ENCODE measurements around the gene CNTNAP2. TPM values are rescaled to one million over a fixed set of nuclear protein-coding genes. Genes with fewer than 3 reads are reported as not detected.
A peak's percentile ranks its signal among the peaks of the same experiment; 100 is the strongest.

Gene CNTNAP2
- total and polyA plus RNA-seq, 4 donors = 0.14 to 2.3 (median 1.1) TPM

DNA sequence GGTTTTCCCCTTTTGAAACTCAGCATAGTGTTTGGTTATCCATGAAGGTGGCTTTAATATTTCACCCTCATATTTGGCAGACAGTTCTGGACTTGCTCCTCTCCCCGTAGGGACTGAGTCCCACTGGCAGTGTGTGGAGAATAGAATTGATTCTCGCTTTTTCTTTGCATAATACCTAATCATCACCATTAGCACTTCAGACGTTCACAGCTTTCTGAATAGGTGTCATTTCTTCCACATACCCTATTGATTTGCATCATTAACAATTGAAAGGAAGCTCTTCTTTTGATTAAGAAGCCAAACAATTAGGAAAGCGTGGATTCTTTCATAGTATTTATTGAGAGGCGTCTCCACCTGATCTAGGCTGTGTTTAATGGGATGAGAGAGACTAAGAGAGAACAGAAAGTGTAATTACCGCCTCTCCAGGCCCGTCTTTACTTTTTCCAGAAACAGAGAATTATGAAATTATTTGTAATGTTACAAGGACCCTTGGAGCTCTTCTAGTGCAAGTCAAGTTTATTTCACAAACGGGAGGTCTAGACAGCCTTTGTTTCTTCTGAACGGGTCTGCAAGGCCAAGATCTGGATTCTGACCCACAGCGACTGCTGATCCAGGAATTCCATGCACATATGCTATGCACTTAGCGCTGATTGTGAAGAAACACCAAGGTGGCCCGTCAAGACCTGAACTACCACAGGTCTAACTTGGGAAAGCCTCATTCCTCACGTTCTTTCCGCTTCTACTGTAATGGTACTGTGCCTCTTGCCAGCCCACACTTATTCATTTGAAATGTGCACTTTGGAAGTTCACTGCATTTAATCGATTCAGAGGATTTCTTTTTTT is 2224.1 kb downstream of the CNTNAP2 start:
- no peak for DNase-seq (ENCODE audit: low spot score)
- 73% methylated on average over 15 of the region's 15 CpGs for WGBS
- Histone ChIP-seq H3K9me3 (ENCODE audit: control insufficient read depth in 4 of 4, low read length in 3 of 4) (no peaks in the 10 kb centered on the region), H3K27ac (ENCODE audit: low read depth in 1 of 2, low read length in 2 of 2) (no peak overlapping the region), H3K27me3 (ENCODE audit: control insufficient read depth in 4 of 4, insufficient read depth in 4 of 4, low read length in 3 of 4) (no peaks in the 10 kb centered on the region), H3K4me3 (ENCODE audit: low read depth in 1 of 3, low read length in 3 of 3) (peak overlapping the region in 1 of 3 donors; percentile 6), H3K9ac (ENCODE audit: low read depth in 1 of 2, low read length in 2 of 2) (no peak overlapping the region), H3K36me3 (ENCODE audit: control insufficient read depth in 4 of 4, insufficient read depth in 3 of 4, low read depth in 1 of 4, low read length in 3 of 4) (no peaks in the 10 kb centered on the region), H3K4me1 (ENCODE audit: control insufficient read depth in 4 of 4, insufficient read depth in 4 of 4, low read length in 3 of 4) (peaks cover 2 to 15% (median 12%) of the 10 kb centered on the region in 4 donors)
- no peak for TF ChIP-seq TAF1 (conservative IDR thresholded peaks at IDR 0.05)
- TF ChIP-seq, protein P1, sequence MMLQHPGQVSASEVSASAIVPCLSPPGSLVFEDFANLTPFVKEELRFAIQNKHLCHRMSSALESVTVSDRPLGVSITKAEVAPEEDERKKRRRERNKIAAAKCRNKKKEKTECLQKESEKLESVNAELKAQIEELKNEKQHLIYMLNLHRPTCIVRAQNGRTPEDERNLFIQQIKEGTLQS (IDR thresholded peaks at IDR 0.05) = no peak
- no peak for TF ChIP-seq NR2F2 (IDR thresholded peaks at IDR 0.05)
- no peak for TF ChIP-seq YY1 (IDR thresholded peaks at IDR 0.05)
- TF ChIP-seq, protein P2, sequence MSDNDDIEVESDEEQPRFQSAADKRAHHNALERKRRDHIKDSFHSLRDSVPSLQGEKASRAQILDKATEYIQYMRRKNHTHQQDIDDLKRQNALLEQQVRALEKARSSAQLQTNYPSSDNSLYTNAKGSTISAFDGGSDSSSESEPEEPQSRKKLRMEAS (IDR thresholded peaks at IDR 0.05) = no peak
- no peak for TF ChIP-seq HNF4G (IDR thresholded peaks at IDR 0.05)
- TF ChIP-seq, protein P3, sequence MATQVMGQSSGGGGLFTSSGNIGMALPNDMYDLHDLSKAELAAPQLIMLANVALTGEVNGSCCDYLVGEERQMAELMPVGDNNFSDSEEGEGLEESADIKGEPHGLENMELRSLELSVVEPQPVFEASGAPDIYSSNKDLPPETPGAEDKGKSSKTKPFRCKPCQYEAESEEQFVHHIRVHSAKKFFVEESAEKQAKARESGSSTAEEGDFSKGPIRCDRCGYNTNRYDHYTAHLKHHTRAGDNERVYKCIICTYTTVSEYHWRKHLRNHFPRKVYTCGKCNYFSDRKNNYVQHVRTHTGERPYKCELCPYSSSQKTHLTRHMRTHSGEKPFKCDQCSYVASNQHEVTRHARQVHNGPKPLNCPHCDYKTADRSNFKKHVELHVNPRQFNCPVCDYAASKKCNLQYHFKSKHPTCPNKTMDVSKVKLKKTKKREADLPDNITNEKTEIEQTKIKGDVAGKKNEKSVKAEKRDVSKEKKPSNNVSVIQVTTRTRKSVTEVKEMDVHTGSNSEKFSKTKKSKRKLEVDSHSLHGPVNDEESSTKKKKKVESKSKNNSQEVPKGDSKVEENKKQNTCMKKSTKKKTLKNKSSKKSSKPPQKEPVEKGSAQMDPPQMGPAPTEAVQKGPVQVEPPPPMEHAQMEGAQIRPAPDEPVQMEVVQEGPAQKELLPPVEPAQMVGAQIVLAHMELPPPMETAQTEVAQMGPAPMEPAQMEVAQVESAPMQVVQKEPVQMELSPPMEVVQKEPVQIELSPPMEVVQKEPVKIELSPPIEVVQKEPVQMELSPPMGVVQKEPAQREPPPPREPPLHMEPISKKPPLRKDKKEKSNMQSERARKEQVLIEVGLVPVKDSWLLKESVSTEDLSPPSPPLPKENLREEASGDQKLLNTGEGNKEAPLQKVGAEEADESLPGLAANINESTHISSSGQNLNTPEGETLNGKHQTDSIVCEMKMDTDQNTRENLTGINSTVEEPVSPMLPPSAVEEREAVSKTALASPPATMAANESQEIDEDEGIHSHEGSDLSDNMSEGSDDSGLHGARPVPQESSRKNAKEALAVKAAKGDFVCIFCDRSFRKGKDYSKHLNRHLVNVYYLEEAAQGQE (IDR thresholded peaks at IDR 0.05) = no peak
- TF ChIP-seq EGR1 (IDR thresholded peaks at IDR 0.05; ENCODE audit: low read depth in 2 of 2) = no peak
- TF ChIP-seq, protein P4, sequence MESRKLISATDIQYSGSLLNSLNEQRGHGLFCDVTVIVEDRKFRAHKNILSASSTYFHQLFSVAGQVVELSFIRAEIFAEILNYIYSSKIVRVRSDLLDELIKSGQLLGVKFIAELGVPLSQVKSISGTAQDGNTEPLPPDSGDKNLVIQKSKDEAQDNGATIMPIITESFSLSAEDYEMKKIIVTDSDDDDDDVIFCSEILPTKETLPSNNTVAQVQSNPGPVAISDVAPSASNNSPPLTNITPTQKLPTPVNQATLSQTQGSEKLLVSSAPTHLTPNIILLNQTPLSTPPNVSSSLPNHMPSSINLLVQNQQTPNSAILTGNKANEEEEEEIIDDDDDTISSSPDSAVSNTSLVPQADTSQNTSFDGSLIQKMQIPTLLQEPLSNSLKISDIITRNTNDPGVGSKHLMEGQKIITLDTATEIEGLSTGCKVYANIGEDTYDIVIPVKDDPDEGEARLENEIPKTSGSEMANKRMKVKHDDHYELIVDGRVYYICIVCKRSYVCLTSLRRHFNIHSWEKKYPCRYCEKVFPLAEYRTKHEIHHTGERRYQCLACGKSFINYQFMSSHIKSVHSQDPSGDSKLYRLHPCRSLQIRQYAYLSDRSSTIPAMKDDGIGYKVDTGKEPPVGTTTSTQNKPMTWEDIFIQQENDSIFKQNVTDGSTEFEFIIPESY (IDR thresholded peaks at IDR 0.05) = no peak

DNA sequence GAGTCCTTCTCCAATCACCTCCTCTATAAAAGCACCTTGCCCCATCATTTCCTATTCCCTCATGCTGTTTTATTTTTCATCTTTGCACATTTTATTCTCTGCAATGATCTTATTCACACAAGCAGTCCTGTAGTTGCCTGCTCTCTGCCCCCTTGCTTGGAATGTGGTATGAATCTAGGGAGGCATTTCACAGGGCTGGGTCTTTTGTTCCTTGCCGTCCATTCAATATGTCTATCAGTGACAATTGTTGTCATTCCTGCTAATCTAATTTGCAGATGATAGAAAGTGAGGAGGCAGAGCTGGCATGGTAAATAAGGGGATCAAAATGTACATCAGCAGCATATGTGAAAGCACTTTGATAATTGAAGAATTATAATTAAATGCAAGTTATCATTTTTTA is 2227.8 kb downstream of the CNTNAP2 start:
- Histone ChIP-seq H3K4me1 (ENCODE audit: control insufficient read depth in 4 of 4, insufficient read depth in 4 of 4, low read length in 3 of 4) (peaks cover 0 to 9% (median 9%) of the 10 kb centered on the region in 4 donors), H3K9ac (ENCODE audit: low read depth in 1 of 2, low read length in 2 of 2) (no peak overlapping the region), H3K27ac (ENCODE audit: low read depth in 1 of 2, low read length in 2 of 2) (no peak overlapping the region), H3K9me3 (ENCODE audit: control insufficient read depth in 4 of 4, low read length in 3 of 4) (no peaks in the 10 kb centered on the region), H3K36me3 (ENCODE audit: control insufficient read depth in 4 of 4, insufficient read depth in 3 of 4, low read depth in 1 of 4, low read length in 3 of 4) (no peaks in the 10 kb centered on the region), H3K4me3 (ENCODE audit: low read depth in 1 of 3, low read length in 3 of 3) (no peak overlapping the region), H3K27me3 (ENCODE audit: control insufficient read depth in 4 of 4, insufficient read depth in 4 of 4, low read length in 3 of 4) (no peaks in the 10 kb centered on the region)
- DNase-seq (ENCODE audit: low spot score) = no peak
- TF ChIP-seq SP1 (IDR thresholded peaks at IDR 0.05) = no peak
- TF ChIP-seq HNF4G (IDR thresholded peaks at IDR 0.05) = no peak
- TF ChIP-seq, protein P3 (IDR thresholded peaks at IDR 0.05) = no peak
- TF ChIP-seq EGR1 (IDR thresholded peaks at IDR 0.05; ENCODE audit: low read depth in 2 of 2) = no peak
- no peak for TF ChIP-seq NR2F2 (IDR thresholded peaks at IDR 0.05)
- no peak for TF ChIP-seq RXRA (IDR thresholded peaks at IDR 0.05)
- TF ChIP-seq, protein P5, sequence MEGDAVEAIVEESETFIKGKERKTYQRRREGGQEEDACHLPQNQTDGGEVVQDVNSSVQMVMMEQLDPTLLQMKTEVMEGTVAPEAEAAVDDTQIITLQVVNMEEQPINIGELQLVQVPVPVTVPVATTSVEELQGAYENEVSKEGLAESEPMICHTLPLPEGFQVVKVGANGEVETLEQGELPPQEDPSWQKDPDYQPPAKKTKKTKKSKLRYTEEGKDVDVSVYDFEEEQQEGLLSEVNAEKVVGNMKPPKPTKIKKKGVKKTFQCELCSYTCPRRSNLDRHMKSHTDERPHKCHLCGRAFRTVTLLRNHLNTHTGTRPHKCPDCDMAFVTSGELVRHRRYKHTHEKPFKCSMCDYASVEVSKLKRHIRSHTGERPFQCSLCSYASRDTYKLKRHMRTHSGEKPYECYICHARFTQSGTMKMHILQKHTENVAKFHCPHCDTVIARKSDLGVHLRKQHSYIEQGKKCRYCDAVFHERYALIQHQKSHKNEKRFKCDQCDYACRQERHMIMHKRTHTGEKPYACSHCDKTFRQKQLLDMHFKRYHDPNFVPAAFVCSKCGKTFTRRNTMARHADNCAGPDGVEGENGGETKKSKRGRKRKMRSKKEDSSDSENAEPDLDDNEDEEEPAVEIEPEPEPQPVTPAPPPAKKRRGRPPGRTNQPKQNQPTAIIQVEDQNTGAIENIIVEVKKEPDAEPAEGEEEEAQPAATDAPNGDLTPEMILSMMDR (IDR thresholded peaks at IDR 0.05; ENCODE audit: low read depth, low read length, missing input control) = no peak
- TF ChIP-seq RAD21 (IDR thresholded peaks at IDR 0.05) = no peak
- TF ChIP-seq FOXA1 (IDR thresholded peaks at IDR 0.05) = no peak
- TF ChIP-seq FOXA2 (IDR thresholded peaks at IDR 0.05) = no peak
- no peak for TF ChIP-seq JUND (IDR thresholded peaks at IDR 0.05)
- 88% methylated on average over 1 of the region's 1 CpG for WGBS
